ENCODE results near the gene EIF2S2.
"Not testable (repeated sequence)": the region's sequence is repeated elsewhere in the genome, so short reads cannot be mapped to it uniquely, and the experiment has no call there.

EIF2S2 gene

GRCh38 chr20:34111702-34112599 is at the start of gene EIF2S2:
TSS of gene EIF2S2 (minus strand) at chr20:34112243. CDS start at chr20:34112110, 133 bp downstream.
- peak; percentile 88 for DNase-seq

GRCh38 chr20:34157697-34158096 is 45.7 kb upstream of the EIF2S2 start:
- DNase-seq, result not testable (repeated sequence)

- DNase-seq, result no peak
These were observed 43.8 kb upstream of the EIF2S2 start for GRCh38 chr20:34155836-34156235.

- DNase-seq, result not testable (repeated sequence)
These were observed 41.1 kb upstream of the EIF2S2 start for GRCh38 chr20:34153169-34153568.

GRCh38 chr20:34152073-34152472 is 40.0 kb upstream of the EIF2S2 start:
- DNase-seq, result not testable (repeated sequence)

- DNase-seq, result no peak
These were observed 38.4 kb upstream of the EIF2S2 start for GRCh38 chr20:34150306-34151000.

- DNase-seq, result no peak
These were observed 33.3 kb upstream of the EIF2S2 start for GRCh38 chr20:34145280-34145819.

- no peak for DNase-seq
These were observed 31.9 kb upstream of the EIF2S2 start for GRCh38 chr20:34143951-34144350.

- no peak for DNase-seq
These were observed 30.1 kb upstream of the EIF2S2 start for GRCh38 chr20:34142121-34142520.

- DNase-seq, result no peak
These were observed 29.2 kb upstream of the EIF2S2 start for GRCh38 chr20:34141293-34141692.

GRCh38 chr20:34135525-34136275 is 23.7 kb upstream of the EIF2S2 start:
- not testable (repeated sequence) for DNase-seq

- not testable (repeated sequence) for DNase-seq
These were observed 21.4 kb upstream of the EIF2S2 start for GRCh38 chr20:34133365-34133860.

GRCh38 chr20:34132943-34133342 is 20.9 kb upstream of the EIF2S2 start:
- DNase-seq, result not testable (repeated sequence)

GRCh38 chr20:34132491-34132890 is 20.4 kb upstream of the EIF2S2 start:
- not testable (repeated sequence) for DNase-seq

GRCh38 chr20:34131491-34131890 is 19.4 kb upstream of the EIF2S2 start:
- DNase-seq, result no peak

- DNase-seq, result peak; percentile 12
These were observed 17.6 kb upstream of the EIF2S2 start for GRCh38 chr20:34129518-34130162.

GRCh38 chr20:34127792-34128191 is 15.7 kb upstream of the EIF2S2 start:
- no peak for DNase-seq

- no peak for DNase-seq
These were observed 12.6 kb upstream of the EIF2S2 start for GRCh38 chr20:34124469-34125249.

- DNase-seq, result no peak
These were observed 11.3 kb upstream of the EIF2S2 start for GRCh38 chr20:34123309-34123708.

GRCh38 chr20:34122274-34122980 is 10.4 kb upstream of the EIF2S2 start:
- no peak for DNase-seq

- no peak for DNase-seq
These were observed 8.2 kb upstream of the EIF2S2 start for GRCh38 chr20:34120213-34120612.

Data from NCI-H1048 (cell line).